NCI-H2171 treated with DMSO at 0.1 percent for 48 hours (cell line): ENCODE measurements around the gene ARL6IP4.
"Not testable (repeated sequence)": the region's sequence is repeated elsewhere in the genome, so short reads cannot be mapped to it uniquely, and the experiment has no call there.

ENCODE experiments used
- DNase-seq: peaks from one replicate; lab custom pipeline; 2025; lab: John Stamatoyannopoulos, UW

The ARL6IP4 gene

GRCh38 chr12:122980183-122981035 is at the start of gene ARL6IP4:
Gene ARL6IP4 (plus strand): TSS chr12:122980681. CDS start chr12:122981140, 459 bp downstream.
- peak; percentile 71 for DNase-seq

- DNase-seq, result no peak
Observed at GRCh38 chr12:122932207-122932606, 48.3 kb upstream of the ARL6IP4 start.

GRCh38 chr12:122934722-122935121 is 45.8 kb upstream of the ARL6IP4 start:
- peak; percentile 45 for DNase-seq

GRCh38 chr12:122935318-122935717 is 45.2 kb upstream of the ARL6IP4 start:
- DNase-seq, result peak; percentile 26

GRCh38 chr12:122937622-122938091 is 42.8 kb upstream of the ARL6IP4 start:
- no peak for DNase-seq

- no peak for DNase-seq
Observed at GRCh38 chr12:122939125-122939524, 41.4 kb upstream of the ARL6IP4 start.

- DNase-seq, result not testable (repeated sequence)
Observed at GRCh38 chr12:122941351-122941750, 39.1 kb upstream of the ARL6IP4 start.

GRCh38 chr12:122942637-122943036 is 37.8 kb upstream of the ARL6IP4 start:
- no peak for DNase-seq

- no peak for DNase-seq
Observed at GRCh38 chr12:122943196-122943595, 37.3 kb upstream of the ARL6IP4 start.

GRCh38 chr12:122944605-122945592 is 35.6 kb upstream of the ARL6IP4 start:
- no peak for DNase-seq

GRCh38 chr12:122946690-122947341 is 33.7 kb upstream of the ARL6IP4 start:
- DNase-seq, result no peak

GRCh38 chr12:122947352-122947792 is 33.1 kb upstream of the ARL6IP4 start:
- no peak for DNase-seq

GRCh38 chr12:122948605-122949004 is 31.9 kb upstream of the ARL6IP4 start:
- DNase-seq, result no peak

- DNase-seq, result no peak
Observed at GRCh38 chr12:122949405-122949804, 31.1 kb upstream of the ARL6IP4 start.

GRCh38 chr12:122949816-122950675 is 30.4 kb upstream of the ARL6IP4 start:
- DNase-seq, result no peak

- DNase-seq, result no peak
Observed at GRCh38 chr12:122951406-122951805, 29.1 kb upstream of the ARL6IP4 start.

GRCh38 chr12:122951979-122952892 is 28.2 kb upstream of the ARL6IP4 start:
- peak; percentile 55 for DNase-seq

- peak; percentile 54 for DNase-seq
Observed at GRCh38 chr12:122955156-122955555, 25.3 kb upstream of the ARL6IP4 start.

GRCh38 chr12:122956035-122956434 is 24.4 kb upstream of the ARL6IP4 start:
- DNase-seq, result no peak
